NCI-H1417 (cell line): ENCODE measurements around the gene NIPAL4.

Experiments used
- DNase-seq, 3 experiments: peaks; one replicate each; lab custom pipeline; 2025; lab: John Stamatoyannopoulos, UW

Gene NIPAL4

GRCh38 chr5:157516006-157516405 is 56.0 kb downstream of the NIPAL4 start:
- DNase-seq = peak in 1 of 3 experiments; percentile 2

- DNase-seq = no peak
These were observed 56.8 kb downstream of the NIPAL4 start for GRCh38 chr5:157516626-157517325.

GRCh38 chr5:157518963-157519362 is 59.0 kb downstream of the NIPAL4 start:
- DNase-seq = no peak

GRCh38 chr5:157519579-157520253 is 59.7 kb downstream of the NIPAL4 start:
- no peak for DNase-seq

GRCh38 chr5:157520911-157521703 is 61.1 kb downstream of the NIPAL4 start:
- DNase-seq = no peak

- DNase-seq = no peak
These were observed 61.7 kb downstream of the NIPAL4 start for GRCh38 chr5:157521704-157522029.

- DNase-seq = no peak
These were observed 64.0 kb downstream of the NIPAL4 start for GRCh38 chr5:157523976-157524375.
